Stimulated activated CD8-positive, alpha-beta memory T cell treated with anti-CD3 and anti-CD28 coated beads, Interleukin-15, amount 100 ng/mL, for 1 hour (primary cell): ENCODE data around the gene ISOC2.
"Not testable (repeated sequence)": the region's sequence is repeated elsewhere in the genome, so short reads cannot be mapped to it uniquely, and the experiment has no call there.

ENCODE experiments used
- DNase-seq: peaks from one replicate; pipeline ENCODE4 v3.0.0-alpha.2; 2020; ENCODE audit warnings: low read depth

ISOC2 gene

DNA sequence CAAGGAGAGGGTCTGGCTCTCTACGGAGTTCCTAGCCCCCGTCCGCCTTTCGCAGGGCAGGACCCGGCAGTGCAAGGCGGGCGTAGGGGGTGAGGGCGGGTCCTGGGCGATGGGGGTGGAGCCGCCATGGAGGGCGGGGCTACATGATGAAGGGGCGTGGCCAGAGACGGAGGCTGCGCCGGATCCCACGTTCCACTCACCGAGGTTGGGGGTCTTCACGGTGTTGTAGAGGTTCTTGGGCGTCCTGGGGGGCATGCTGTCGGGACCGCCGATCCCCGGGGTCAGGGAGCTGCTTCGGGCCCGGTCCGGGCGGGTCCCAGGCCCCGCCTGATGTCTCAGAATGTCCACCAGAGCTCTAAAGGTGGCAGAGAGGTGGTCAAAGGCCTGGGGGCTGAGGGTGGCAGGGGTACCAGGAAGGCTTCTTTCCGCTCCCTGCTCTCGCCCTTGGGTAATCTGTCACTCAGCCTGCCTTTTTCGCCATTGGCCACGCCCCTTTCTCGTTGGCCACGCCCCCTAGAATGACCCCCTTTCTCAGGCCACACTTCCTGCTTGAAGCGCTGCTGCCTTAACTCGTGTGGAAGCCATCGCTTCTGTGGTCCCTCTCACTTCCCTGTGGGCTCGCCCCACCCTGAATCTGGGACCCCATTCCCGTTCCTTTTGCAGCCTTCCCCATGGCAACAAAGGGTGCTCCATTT lies 20.9 kb downstream of the ISOC2 start:
- DNase-seq = no peak

GRCh38 chr19:55439052-55439451 lies 22.4 kb downstream of the ISOC2 start:
- no peak for DNase-seq

- no peak for DNase-seq
These were observed 24.0 kb downstream of the ISOC2 start for GRCh38 chr19:55437410-55437809.

- DNase-seq = no peak
These were observed 24.6 kb downstream of the ISOC2 start for GRCh38 chr19:55436847-55437246.

DNA sequence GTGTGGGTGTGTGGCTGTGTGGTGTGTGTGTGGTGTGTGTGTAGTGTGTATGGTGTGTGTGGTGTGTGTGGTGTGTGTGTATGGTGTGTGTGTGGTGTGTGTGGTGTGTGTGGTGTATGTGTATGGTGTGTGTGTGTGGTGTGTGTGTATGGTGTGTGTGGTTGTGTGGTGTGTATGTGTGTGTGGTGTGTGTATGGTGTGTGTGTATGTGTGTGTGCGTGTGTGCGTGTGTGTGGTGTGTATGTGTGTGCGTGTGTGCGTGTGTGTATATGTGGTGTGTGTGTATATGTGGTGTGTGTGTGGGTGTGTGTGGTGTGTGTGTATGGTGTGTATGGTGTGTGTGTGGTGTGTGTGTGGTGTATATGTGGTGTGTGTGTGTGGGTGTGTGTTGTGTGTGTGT lies 26.4 kb downstream of the ISOC2 start:
- no peak for DNase-seq

DNA sequence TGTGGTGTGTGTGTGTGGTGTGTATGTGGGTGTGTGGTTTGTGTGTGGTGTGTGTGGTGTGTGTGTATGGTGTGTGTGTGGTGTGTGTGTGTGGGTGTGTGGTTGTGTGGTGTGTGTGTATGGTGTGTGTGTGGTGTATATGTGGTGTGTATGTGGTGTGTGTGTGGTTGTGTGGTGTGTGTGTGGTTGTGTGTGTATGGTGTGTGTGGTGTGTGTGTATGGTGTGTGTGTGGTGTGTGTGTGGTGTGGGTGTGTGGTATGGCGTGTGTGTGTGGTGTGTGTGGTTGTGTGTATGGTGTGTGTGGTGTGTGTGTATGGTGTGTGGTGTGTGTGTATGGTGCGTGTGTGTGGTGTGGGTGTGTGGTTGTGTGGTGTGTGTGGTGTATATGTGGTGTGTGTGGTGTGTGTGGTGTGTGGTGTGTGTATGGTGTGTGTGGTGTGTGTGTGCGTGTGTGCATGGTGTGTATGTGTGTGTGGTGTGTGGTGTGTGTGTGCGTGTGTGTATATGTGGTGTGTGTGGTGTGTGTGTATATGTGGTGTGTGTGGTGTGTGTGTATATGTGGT lies 27.0 kb downstream of the ISOC2 start:
- no peak for DNase-seq

DNA sequence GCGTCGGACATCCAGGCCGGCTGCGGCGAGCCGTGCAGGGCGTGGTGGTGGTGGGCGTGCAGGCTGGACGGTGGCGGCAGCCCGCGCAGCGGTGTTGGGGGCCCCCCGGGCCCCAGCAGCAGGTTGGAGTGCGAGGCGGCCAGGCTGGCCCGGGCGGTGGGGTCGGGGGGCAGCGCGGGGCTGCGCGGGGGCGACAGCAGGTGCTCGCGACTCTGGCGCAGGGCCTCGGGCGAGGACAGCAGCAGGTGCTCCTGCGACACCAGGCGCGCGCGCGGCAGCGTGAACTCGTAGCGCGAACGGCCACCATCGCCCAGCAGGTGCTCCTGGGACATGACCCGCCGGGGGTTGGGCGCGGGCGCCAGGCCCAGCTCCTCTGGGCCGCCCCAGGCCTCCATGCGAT lies 28.1 kb downstream of the ISOC2 start:
- DNase-seq = no peak

DNA sequence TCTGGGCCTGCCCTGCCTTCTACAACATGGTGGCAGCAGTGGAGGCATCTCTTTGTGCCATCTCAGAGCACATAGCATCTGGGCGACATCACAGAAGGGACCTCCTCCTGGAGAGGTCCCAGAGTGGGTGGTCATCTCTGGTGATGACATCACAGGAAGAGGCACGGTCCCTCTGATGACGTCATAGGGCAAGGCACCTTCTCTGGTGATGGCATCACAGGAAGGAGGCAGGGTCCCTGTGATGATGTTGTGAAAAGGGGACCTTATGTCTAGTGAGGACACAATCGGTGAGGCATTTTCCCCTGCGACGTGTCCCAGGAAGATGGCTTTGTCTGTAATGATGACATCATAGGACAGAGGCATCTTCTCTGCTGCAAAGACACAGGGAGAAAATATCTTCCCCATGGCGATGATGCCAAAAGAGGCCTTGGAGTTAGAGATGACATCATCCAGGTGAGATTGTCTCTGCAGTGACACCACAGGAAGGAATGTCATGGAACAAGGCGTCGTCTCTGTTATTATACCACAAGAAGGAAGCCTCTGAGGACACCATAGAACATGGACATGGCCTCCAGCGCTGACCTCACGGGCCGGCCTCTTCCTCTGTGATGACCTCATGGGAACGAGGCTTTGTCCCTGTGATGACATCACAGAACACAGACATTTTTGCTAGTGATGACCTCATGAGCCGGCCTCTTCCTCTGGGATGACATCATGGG lies 29.0 kb downstream of the ISOC2 start:
- no peak for DNase-seq

GRCh38 chr19:55431183-55431582 lies 30.3 kb downstream of the ISOC2 start:
- no peak for DNase-seq

- no peak for DNase-seq
These were observed 35.4 kb downstream of the ISOC2 start for GRCh38 chr19:55426042-55426441.

DNA sequence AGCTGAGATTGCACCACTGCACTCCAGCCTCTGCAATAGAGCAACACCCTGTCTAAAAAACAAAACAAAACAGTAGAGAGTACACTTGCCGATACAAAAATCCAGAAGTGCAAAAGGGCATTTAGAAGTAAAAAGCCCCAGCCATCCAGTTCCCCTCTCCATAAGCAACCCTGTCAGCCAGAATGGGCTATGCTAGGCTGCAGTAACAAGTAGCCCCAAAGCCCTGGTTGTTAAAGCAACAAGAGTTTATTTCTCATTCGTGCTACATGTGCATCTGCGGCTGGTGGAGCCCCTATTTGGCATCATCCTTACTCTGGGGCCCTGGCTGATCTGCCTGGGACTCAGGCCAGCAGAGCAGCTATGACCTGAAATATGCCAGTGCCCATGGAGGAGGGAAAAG lies 36.9 kb downstream of the ISOC2 start:
- no peak for DNase-seq

DNA sequence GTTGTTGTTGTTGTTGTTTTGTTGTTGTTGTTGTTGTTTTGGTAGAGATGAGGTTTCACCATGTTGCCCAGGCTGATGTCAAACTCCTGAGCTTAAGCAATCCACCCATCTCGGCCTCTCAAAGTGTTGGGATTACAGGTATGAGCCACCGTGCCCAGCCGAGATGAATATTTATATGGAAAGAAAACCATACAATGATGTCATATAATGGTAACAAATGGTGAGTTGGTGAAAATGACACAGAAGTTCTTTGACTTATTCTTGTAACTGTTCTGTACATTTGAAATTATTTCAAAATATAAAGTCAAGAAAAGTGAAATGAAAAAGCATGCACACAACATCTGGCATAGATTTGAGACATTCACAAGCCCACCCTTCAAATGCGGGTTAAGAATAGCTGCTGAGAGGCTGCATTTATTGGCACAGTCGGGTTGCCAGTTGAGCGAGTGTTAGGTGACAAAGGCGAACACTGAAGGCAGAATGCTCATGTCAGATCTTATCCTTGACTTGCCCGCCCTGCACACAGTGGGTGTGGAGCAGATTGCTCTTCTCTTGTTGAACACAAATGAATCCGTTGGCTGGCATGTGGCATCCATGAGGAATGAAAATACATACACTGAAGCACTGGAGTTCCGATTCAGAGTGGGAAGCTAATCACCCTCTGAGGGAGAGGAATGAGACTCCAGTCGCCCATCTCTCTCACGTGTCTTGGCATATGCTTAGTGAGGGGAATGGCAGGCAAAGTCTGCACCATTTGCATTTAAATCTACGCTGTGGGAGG lies 38.0 kb downstream of the ISOC2 start:
- no peak for DNase-seq

DNA sequence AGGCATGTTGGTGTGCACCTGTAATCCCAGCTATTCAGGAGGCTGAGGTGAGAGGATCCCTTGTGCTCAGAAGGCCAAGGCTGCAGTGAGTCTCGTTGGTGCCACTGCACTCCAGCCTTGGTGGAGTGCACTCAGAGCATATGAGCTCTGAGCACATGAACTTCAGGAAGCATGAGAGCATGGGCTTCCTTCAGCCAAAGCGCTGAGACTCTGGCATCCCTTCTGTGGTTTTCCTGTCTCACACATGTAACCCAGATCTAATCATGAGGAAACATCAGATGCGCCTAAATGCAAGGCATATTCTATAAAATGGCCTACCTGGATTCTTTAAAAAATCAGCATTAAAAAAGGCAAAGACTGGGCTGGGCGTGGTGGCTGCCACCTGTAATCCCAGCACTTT lies 40.2 kb downstream of the ISOC2 start:
- DNase-seq = not testable (repeated sequence)

- DNase-seq = no peak
These were observed 41.7 kb downstream of the ISOC2 start for GRCh38 chr19:55419624-55420236.

- DNase-seq = no peak
These were observed 42.3 kb downstream of the ISOC2 start for GRCh38 chr19:55419103-55419502.

DNA sequence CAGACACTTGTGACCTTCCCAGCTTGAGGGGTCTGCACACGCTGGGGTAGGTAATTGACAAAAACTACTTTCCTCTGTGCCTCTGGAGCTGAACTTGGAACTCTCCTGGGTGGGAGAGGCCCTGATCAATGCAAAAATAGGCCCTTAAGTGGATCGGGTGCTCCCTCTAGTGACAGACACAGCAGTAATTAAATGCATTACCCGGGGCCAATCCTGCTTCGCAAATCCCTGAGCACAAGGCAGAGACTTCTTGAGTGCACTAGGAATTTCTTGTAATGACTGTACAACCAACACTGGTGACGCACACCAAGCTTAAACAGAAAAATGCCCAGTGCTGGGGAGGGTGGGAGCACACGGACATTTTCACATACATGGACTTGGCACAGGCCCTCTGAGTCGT lies 43.3 kb downstream of the ISOC2 start:
- peak; percentile 25 for DNase-seq

GRCh38 chr19:55410168-55410567 lies 51.3 kb downstream of the ISOC2 start:
- no peak for DNase-seq

DNA sequence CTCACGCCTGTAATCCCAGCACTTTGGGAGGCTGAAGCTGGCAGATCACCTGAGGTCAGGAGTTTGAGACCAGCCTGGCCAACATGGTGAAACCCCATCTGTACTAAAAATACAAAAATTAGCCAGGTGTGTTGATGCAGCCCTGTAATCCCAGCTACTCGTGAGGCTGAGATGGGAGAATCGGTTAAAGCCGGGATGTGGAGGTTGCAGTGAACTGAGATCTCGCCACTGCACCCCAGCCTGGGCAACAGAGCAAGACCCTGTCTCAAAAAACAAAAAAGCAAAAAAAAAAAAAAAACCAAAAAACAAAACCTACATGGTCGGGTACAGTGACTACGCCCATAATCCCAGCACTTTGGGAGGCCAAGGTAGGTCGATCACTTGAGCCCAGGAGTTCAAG lies 52.3 kb downstream of the ISOC2 start:
- DNase-seq = not testable (repeated sequence)

DNA sequence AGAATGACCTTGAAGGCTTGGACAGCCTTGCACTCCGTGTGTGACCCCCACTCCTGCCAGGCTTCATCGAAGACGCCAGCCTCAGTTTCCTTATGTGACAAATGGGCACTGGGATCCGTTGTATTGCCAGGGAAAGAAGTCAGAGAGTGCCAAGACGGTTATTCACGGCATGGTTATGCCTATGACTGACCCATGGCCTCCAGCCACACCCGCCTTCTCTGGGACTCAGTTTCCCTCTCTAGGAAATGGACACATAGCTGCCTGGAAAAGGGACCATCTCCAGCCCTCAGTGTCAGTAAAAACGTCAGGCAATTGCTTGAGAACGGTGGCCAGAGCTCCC lies 52.9 kb downstream of the ISOC2 start:
- no peak for DNase-seq

DNA sequence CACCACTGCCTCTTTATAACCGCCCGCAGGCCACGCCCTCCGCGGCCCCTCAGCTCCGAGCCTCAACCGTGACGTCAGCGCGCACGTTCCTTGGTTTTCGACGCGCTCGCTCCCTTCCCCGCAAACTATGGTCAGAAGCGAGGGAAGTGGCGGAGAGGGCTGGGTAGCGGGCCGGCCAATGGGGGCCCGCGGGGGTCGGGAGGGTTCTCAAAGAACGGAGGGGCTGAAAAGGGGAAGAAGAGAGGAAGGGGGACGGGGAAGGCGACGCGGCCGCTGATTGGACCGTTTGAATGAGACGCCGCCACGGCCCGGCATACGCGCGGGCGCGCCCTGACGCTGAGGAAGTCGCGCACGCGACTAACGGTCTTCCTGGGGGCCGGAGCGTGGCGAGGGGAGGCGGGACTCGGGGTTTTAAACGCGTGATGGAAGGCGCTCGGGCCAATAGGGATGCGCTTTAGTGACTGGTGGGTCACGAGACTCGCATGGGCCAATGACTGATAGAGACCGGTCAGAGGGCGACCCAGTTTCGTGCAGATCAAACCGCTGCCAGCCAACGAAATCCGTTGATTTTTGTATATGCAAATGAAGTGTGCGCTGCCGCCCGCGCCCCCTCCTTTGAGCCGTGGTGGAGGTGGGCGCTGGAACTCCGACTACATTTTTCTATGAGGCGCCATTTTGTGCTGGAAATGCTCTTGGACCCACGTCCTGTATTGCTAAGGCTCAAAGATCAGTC lies 53.5 kb downstream of the ISOC2 start:
- DNase-seq = peak; percentile 88

- DNase-seq = not testable (repeated sequence)
These were observed 54.0 kb downstream of the ISOC2 start, which contains the start of gene UBE2S for GRCh38 chr19:55407550-55407799. TSS of gene UBE2S (minus strand) at chr19:55407788. CDS start at chr19:55407589, 199 bp downstream.
